Loucy (cell line): Measurements from ENCODE around the gene SUCLG1.

Experiments used
- EZH2phosphoT487 ChIP-seq: fragments of 200-600 bp; IDR thresholded peaks from 2 replicates; pipeline ENCODE4 v1.6.1; 2018; ENCODE audit warnings: antibody characterized with exemption, mild to moderate bottlenecking, moderate library complexity, borderline replicate concordance
- TF ChIP-seq, protein P1 (sequence below): fragments of 200-600 bp; sonication (generic); conservative IDR thresholded peaks from 2 replicates; pipeline ENCODE4 v1.5.1; 2014; ENCODE audit warnings: mild to moderate bottlenecking, antibody characterized with exemption, low read length

DNA sequence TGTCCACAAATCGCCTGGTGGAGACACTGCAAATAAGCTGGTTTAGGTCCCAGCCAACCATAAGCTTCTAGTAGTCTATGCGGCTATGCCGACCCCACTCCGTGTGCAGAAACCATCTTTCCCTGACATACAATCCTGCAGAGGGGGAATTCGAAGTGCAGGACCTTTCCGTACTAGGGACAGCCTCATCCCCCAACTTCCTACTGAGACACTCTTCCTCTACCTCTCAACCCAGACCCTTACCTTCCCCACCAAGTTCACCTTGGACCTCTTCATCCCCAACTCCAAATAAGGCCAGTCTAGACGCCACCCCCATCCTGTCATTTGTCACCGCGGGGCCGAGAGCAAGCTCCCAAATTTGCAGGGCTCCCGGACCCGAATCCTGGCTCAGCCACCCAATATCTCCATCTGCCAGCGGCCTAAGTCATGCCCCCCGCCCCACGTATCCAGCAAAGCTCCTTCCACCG is 496 bp downstream of the SUCLG1 start:
- TF ChIP-seq, protein P1, sequence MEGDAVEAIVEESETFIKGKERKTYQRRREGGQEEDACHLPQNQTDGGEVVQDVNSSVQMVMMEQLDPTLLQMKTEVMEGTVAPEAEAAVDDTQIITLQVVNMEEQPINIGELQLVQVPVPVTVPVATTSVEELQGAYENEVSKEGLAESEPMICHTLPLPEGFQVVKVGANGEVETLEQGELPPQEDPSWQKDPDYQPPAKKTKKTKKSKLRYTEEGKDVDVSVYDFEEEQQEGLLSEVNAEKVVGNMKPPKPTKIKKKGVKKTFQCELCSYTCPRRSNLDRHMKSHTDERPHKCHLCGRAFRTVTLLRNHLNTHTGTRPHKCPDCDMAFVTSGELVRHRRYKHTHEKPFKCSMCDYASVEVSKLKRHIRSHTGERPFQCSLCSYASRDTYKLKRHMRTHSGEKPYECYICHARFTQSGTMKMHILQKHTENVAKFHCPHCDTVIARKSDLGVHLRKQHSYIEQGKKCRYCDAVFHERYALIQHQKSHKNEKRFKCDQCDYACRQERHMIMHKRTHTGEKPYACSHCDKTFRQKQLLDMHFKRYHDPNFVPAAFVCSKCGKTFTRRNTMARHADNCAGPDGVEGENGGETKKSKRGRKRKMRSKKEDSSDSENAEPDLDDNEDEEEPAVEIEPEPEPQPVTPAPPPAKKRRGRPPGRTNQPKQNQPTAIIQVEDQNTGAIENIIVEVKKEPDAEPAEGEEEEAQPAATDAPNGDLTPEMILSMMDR, result no peak
- TF ChIP-seq EZH2phosphoT487, result no peak
